ENCODE measurements around the gene MEX3A. TPM values are rescaled to one million over a fixed set of nuclear protein-coding genes. Genes with fewer than 3 reads are reported as not detected.
"Not testable (repeated sequence)": the region's sequence is repeated elsewhere in the genome, so short reads cannot be mapped to it uniquely, and the experiment has no call there.

Gene MEX3A
- total RNA-seq, 1 experiment from 2014 or later = 21.0 TPM

DNA sequence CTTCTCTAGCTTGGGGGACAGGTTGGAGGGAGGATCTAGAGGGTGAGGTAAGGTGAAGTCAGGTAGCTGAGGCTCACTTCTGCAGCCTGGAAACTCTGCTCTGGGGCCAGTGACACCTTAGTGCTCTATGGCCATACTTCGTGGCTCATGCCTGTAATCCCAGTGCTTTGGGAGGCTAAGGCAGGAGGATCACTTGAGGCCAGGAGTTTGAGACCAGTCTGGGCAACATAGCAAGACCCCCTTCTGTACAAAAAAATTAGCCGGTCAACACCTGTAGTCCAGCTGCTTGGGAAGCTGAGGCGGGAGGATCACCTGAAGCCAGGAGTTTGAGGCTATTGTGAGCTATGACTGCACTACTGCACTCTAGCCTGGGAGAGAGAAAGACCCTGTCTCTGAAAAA, 38.1 kb upstream of the MEX3A start:
- in situ Hi-C loops (cut with HindIII; ENCODE audit: low sequenced_read_pairs) = no loop called here
- DNase-seq (ENCODE audit: low spot score) = no peak

DNA sequence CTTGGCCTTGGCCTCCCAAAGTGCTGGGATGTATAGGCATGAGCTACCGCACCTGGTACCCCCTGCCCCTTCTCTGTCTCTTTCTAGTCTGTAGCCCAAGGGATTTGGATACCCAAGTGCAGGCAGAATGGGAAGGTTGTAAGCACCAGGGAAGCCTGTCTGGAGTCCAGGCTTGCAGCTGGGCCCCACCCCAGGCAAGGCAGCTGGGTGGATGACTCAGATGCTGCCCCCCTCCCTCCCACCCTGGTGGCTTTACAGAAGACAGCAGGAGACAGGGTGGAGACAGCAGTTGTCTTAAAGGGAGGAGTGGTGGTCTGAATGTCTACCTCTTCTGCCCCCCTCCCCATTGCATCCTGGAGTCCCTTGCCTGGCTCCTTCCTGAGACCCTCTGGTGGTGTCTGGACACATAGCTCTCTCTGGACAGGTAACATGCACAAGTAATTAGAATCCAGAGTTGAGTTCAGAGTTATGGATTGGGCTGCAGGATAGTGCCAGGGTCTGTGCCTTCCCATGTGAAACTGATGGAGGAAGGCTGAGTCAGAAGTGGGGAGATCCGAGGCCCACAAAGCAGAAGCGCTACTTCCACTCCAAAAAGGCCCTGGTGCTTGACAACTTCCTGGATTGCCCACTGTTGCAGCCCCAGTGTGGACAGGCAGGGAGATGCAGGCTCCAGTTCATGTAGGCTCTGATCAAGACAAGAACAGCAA, 37.4 kb upstream of the MEX3A start:
- DNase-seq (ENCODE audit: low spot score) = no peak
- in situ Hi-C loops (cut with HindIII; ENCODE audit: low sequenced_read_pairs) = no loop called here

DNA sequence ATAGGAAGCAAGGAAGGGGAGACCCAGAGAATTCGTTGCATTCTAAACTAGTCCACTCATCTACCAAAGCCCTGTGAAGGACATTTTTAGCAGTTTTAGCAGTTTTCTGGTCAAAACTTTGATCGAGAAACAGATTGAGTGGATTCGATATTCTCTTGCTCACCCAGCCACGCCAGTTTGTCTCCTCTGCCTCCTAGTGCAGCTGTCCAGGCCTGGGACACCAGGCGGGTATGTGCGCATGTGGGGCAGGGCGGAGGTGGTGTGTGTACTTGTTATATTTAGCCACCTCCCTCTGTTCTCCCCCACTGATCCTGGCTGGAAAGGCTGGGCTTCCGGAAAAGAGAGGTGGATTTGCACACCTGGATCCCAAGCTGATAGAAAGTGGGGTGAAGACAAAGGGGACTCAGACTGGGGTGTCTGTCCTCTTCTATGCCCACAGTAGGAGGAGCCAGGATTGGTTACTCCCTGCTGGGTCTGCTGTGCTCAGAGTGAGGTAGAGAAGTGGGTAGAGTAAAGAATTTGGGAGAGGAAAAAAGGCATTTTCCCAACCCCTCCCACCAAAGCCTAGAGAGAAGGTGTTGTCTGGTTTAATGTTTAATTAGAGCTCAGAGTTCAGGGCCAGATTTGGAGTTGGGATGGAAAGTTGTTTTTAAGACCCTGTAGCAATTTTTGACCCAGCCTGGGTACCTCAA, 36.1 kb upstream of the MEX3A start:
- in situ Hi-C loops (cut with HindIII; ENCODE audit: low sequenced_read_pairs) = no loop called here
- DNase-seq (ENCODE audit: low spot score) = no peak

DNA sequence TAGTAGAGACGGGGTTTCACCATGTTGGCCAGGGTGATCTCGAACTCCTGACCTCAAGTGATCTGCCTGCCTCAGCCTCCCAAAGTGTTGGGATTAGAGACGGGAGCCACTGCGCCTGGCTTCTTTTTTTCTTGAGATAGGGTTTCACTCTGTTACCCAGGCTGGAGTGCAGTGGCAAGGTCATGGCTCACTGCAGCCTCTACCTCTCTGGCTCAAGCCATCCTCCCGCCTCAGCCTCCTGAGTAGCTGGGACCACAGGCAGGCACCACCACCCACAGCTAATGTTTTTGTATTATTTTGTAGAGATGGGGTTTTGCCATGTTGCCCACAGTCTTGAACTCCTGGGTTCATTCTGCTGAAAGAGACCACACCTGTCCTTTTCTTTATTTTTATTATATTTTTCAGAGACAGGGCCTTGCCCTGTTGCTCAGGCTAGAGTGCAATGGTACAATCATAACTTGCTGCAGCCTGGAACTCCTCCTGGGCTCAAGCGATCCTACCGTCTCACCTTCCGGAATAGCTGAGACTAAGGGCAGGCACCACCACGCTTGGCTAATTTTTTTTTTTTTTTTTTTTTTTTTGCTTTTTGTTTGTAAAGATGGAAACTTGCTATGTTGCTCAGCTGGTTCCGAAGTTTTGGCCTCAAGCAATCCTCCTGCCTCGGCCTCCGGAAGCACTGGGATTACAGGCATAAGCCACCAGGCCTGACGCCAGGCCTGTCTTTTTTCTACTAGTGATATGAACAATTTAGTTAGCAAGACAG, 35.3 kb upstream of the MEX3A start:
- DNase-seq (ENCODE audit: low spot score) = no peak
- in situ Hi-C loops (cut with HindIII; ENCODE audit: low sequenced_read_pairs) = no loop called here

DNA sequence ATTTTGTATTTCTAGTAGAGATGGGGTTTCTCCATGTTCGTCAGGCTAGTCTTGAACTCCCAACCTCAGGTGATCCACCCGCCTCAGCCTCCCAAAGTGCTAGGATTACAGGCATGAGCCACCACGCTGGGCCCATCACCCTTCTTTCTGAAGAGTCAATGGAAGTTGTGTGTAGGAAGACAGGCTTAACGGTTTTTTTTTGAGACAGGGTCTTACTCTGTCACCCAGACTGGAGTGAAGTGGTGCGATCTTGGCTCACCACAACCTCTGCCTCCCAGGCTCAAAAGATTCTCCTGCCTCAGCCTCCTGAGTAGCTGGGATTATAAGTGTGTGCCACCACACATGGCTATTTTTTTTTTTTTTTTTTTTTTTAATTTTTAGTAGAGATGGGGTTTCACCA, 34.5 kb upstream of the MEX3A start:
- in situ Hi-C loops (cut with HindIII; ENCODE audit: low sequenced_read_pairs) = not testable (repeated sequence)

DNA sequence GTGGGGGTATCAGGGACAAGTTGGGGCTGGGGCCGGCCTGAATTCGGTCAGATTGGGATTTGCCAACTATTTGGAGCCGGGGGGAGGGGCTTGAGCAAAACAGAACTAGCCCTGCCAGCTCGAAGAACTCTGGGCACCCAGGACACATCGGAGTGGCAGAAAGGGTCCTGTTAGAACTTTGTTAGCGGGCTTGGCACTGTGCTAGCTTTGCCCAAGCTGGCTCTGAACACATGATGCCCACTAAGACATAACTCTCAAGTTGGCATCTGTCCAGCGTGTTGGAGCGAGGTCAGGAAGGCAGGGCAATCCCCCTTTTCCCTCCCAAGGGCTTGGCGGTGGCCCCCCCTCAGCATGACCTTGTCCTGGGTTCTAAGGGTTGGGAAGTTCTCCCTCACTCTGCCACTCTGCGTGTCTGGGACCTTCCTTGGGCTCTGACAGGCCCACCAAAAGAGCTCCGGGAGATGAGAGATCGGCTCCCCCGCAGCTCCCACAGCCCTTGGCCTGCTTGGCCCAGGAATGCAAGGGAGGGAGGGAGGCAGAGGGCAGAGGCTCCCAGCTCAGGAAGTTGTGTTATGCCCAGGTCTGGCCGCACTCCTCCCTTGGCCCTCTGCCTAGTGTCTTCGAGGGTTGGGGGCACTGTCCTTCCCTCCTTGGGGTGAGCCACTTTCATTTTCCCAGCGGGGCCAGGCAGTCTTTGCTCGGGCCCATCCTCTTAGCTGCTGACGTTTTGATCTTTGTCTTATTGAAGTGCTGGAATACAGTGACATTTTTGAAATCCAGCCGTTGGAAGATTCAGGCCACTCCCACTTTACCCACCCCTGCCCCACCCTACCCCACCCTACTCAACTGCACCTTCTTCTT, 33.5 kb upstream of the MEX3A start:
- in situ Hi-C loops (cut with HindIII; ENCODE audit: low sequenced_read_pairs) = no loop called here
- no peak for DNase-seq (ENCODE audit: low spot score)

More for the DNA sequence above, 34.5 kb upstream of the MEX3A start:
- DNase-seq (ENCODE audit: low spot score) = not testable (repeated sequence)

DNA sequence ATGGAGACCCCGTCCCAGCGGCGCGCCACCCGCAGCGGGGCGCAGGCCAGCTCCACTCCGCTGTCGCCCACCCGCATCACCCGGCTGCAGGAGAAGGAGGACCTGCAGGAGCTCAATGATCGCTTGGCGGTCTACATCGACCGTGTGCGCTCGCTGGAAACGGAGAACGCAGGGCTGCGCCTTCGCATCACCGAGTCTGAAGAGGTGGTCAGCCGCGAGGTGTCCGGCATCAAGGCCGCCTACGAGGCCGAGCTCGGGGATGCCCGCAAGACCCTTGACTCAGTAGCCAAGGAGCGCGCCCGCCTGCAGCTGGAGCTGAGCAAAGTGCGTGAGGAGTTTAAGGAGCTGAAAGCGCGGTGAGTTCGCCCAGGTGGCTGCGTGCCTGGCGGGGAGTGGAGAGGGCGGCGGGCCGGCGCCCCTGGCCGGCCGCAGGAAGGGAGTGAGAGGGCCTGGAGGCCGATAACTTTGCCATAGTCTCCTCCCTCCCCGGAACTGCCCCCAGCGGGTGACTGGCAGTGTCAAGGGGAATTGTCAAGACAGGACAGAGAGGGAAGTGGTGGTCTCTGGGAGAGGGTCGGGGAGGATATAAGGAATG, 32.8 kb upstream of the MEX3A start:
- no peak for DNase-seq (ENCODE audit: low spot score)
- in situ Hi-C loops (cut with HindIII; ENCODE audit: low sequenced_read_pairs) = no loop called here

DNA sequence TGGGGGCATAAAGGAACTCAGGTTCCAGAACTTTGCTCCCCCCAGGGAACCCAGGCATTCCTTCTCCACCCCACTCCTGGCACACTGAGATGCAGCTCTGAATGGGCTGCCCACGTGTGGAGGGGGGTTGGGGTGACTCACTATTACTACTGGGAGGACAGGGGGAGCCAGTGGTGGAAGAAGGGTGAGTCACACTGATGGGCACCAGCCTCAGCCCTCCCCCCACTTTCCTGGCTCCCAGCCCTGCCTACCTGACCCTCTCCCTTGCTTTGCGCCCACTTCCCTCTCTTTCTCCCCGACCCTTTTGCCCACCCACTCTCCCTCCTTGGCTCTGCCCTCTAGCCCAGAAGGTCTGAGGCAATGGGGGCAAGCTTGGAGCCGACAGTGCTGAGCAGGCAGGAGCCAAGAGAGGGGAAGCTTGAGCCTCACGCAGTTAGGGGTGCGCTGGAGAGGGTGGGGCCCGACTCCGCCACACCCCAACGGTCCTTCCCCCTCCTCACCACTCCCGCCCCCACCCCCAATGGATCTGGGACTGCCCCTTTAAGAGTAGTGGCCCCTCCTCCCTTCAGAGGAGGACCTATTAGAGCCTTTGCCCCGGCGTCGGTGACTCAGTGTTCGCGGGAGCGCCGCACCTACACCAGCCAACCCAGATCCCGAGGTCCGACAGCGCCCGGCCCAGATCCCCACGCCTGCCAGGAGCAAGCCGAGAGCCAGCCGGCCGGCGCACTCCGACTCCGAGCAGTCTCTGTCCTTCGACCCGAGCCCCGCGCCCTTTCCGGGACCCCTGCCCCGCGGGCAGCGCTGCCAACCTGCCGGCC, 32.0 kb upstream of the MEX3A start, which contains the start of gene LMNA:
TSS of gene LMNA (plus strand) at position 611 of the 818 bp plus-strand sequence. CDS start 208 bp downstream, outside the sequence.
- in situ Hi-C loops (cut with HindIII; ENCODE audit: low sequenced_read_pairs) = no loop called here

DNA sequence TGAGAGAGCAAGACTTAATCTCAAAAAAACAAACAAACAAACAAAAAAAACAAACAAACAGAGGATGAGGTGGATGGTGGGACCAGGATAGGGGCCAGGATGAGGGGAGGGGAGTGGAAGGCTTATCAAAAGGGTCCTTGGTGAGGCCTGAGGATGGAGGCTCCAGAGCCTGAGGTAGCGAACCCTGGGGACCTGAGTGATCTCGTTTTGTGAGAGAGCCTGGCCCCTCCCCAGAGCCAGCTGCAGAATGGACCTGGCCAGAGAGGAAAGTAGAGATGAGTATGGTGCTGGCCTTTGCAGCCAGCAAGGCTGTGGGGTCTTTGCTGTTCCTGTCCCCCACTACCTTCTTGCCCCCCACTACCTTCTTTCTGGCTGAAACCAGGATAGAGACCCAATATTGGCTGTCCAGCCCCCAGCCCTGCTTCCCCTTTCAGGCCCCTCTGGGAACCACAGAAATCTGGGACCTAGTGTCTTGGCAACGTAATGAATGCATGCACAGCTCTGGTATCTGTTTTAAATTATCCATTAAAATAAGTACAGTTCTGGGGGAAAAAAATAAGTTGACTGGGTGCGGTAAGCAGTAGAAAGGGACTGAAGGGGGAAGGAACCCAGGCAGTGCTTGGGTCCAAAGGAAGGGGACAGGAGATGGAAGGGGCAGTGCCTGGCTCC, 31.2 kb upstream of the MEX3A start:
- in situ Hi-C loops (cut with HindIII; ENCODE audit: low sequenced_read_pairs) = no loop called here

More for the DNA sequence above, 32.0 kb upstream of the MEX3A start, which contains the start of gene LMNA:
- DNase-seq (ENCODE audit: low spot score) = peak; percentile 95

DNA sequence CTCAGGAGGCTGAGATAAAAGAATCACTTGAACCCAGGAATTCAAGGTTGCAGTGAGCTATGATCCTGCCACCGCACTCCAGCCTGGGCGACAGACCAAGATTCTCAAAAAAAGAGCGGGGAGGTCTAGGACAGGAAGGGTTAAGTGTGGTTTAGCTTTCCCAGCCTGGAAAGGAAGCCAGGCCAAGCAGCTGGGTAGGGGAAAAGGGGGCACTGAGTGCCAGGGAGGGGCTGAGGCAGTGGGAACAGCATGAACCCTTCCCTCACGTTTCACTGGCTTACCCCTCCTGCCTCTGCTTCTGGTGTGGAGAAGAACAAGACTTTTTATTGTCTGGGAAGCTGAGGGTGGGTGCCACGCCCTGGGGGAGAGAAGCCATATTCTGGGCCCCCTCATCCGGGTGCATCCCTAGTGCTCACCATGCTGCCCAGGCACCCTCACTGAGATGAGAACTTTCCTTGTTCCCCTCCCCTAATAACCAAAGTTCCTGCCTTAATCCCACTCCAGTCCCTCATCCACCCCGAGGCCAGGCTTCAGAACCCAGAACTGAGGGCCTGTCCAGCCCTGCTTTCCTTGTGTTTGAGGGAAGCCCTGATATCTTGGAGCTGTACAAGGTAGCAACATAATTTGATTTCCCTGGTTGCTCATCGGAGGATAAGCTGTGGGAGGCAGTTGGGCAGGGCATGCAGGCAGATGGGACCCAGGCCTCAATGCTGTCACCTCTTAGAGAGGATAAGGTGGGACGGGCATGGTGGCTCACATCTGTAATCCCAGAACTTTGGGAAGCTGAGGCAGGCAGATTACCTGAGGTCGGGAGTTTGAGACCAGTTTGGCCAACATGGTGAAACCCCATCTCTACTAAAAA, 30.2 kb upstream of the MEX3A start:
- in situ Hi-C loops (cut with HindIII; ENCODE audit: low sequenced_read_pairs) = no loop called here
- DNase-seq (ENCODE audit: low spot score) = no peak

More for the DNA sequence above, 31.2 kb upstream of the MEX3A start:
- DNase-seq (ENCODE audit: low spot score) = no peak

DNA sequence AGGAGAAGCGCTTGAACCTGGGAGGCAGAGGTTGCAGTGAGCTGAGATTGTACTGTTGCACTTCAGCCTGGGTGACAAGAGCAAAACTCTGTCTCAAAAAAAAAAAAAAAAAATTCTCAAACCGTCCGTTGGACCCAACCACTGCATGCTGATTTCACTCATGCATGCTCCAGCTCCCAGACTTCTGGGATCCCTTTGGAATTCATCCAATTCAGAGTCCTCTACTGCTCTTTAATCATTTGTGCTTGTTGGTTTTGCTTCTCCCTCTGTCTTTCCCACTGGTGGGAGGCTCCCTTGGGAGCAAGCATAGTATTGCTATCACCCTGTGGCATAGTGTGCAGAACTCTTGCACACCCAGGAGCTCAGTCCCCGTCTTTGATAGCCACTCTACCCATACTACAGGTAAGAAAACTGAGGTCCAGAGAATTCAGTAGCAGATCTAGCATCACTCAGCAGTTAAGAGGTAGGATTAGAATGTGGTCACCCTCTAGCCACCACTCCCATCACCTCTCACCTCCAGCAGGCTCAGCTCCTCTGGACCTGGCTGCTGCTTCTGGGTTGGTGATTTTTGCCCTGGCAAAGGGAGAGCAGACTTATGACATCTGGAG, 29.2 kb upstream of the MEX3A start:
- in situ Hi-C loops (cut with HindIII; ENCODE audit: low sequenced_read_pairs) = no loop called here
- DNase-seq (ENCODE audit: low spot score) = no peak

DNA sequence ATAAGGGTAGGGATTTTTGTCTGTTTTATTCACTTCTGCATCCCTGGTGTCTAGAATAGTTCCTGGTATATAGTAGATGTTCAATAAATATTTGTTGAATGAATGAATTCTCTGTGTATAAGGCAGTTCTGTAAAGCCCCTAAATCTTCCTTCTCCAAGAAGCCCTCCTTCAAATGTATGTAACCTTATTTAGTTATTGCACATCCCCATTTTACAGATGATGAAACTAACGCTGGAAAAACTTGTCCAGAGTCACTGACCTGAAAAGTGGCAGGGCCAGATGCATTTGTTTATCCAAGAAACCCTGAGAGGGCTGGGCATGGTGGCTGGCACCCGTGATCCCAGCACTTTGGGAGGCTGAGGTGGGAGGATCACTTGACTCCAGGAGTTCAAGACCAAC, 28.0 kb upstream of the MEX3A start:
- in situ Hi-C loops (cut with HindIII; ENCODE audit: low sequenced_read_pairs) = no loop called here
- no peak for DNase-seq (ENCODE audit: low spot score)

DNA sequence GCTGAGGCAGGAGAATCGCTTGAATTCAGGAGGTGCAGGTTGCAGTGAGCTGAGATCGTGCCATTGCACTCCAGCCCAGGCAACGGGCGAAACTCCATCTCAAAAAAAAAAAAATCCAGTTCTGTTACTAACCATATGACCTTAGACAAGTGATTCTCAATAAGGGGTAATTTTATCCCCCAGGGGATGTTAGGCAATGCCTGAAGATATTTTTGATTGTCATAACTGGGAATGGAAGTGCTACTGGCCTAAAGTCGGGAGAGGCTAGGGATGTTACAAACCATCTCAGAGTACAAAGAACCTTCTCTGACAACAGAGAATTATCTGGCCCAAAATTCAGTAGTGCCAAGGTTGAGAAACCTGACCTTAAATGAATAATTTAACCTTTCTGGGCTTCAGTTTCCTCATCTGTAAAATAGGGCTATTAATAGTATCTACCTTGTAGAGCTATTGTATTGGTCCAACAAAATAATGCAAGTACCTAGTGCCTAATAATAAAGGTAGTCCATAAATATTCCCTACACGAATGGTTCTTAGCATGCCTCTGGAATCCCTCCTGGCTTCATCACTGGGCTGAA, 26.5 kb upstream of the MEX3A start:
- in situ Hi-C loops (cut with HindIII; ENCODE audit: low sequenced_read_pairs) = no loop called here
- no peak for DNase-seq (ENCODE audit: low spot score)

DNA sequence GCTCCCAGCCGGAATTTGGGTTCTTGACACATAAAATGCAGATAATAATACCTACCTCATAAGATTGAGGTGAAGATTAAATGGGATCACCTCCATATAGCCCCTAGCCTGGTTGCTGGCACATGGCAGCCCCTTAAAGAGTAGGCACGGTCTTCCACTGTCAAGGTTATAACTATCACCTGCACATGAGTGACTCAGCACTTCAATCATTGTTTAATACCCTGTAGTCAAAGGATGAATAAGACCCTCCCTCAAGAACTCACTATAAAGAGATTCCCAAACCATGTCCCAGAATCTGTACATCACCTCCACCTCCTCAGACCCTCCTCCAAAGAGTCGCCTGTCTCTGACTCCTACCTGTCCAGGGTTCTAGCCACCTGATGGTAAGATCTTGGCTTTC, 25.8 kb upstream of the MEX3A start:
- in situ Hi-C loops (cut with HindIII; ENCODE audit: low sequenced_read_pairs) = no loop called here

DNA sequence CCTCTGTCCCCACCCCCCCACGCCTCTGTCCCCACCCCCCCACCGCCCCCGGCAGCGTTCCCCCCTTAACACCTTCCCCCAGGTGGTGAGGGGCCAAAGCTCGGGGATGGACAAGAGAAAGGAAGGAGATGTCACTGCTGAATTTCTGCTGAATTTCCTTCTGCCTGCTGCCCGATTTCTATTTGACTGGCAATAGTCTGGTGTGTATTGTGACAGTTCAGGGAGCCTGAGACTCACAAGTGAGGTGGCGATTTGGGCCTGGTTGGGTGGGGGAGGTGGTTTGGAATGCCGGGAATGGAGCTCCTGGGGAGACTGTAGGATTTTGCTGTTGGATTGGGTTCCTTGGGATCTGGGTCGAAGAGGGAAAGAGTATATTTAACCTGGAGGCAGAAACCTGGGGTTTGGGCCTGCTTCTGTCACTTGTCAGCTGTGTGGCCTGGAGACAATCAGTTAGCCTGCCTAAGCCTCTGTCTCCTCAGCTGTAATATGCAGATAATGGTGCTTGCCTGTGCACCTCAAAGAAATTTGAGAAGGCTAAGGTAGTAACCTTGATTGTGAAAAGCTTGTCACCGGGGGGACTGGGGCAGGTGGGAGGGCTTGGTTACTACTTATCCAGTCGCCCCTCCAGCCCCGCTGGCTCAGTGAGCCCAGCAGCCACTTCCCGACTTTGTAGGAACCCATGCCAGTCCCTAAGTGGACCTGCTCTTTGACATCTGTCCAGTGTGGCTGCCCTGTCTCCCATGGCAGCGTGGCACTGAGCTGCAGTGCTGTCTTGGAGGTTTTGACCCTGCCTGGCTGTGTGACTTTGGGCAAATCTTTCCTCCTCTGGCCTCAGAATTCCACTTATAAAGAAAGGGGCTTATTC, 24.6 kb upstream of the MEX3A start:
- in situ Hi-C loops (cut with HindIII; ENCODE audit: low sequenced_read_pairs) = no loop called here
- DNase-seq (ENCODE audit: low spot score) = peak; percentile 66

More for the DNA sequence above, 25.8 kb upstream of the MEX3A start:
- DNase-seq (ENCODE audit: low spot score) = no peak

Data from G401 (cell line).